NCI-H345 treated with DMSO at 0.1 percent for 48 hours (cell line): ENCODE data around the gene BAIAP2.
"Not testable (repeated sequence)": the region's sequence is repeated elsewhere in the genome, so short reads cannot be mapped to it uniquely, and the experiment has no call there.

Experiments used
- DNase-seq: peaks from one replicate; lab custom pipeline; 2025; ENCODE audit not compliant: unreplicated experiment; lab: John Stamatoyannopoulos, UW

The BAIAP2 gene

GRCh38 chr17:81000631-81001357 lies 34.2 kb upstream of the BAIAP2 start:
- no peak for DNase-seq

GRCh38 chr17:81002013-81002384 lies 33.0 kb upstream of the BAIAP2 start:
- no peak for DNase-seq

DNA sequence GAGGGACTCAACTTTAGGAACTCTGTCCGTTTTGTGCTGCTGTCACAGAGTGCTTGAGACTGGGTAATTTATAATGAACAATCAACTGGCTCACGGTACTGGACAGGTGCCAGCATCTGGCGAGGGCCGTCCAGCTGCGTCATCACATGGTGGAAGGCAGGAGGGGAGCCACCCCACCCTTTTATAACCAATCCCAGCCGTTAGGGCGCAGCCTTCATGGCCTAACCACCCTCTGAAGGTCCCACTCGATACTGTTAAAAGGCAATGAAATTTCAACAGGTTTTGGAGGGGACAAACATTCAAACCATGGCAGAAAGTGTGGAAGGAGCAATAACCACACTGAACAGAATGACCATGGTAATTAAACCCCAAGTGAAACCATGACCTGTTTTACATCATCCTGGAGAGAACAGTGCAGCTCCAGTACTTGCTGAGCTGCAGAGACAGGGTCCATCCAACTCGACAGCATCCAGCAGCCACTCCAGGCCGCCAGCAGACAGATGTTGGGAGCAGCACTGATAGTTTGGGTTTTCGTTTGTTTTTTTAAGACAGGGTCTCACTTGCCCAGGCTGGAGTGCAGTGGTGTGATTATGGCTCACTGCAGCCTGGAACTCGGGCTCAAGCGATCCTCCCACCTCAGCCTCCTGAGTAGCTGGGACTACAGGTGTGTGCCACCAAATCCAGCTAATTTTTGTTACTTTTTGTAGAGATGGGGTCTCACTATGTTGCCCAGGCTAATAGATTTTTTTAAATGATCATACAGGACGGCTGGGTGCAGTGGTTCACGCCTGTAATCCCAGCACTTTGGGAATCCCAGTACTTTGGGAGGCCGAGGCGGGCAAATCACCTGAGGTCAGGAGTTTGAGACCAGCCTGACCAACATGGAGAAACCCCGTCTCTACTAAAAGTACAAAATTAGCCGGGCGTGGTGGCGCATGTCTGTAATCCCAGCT lies 32.3 kb upstream of the BAIAP2 start:
- peak; percentile 89 for DNase-seq

DNA sequence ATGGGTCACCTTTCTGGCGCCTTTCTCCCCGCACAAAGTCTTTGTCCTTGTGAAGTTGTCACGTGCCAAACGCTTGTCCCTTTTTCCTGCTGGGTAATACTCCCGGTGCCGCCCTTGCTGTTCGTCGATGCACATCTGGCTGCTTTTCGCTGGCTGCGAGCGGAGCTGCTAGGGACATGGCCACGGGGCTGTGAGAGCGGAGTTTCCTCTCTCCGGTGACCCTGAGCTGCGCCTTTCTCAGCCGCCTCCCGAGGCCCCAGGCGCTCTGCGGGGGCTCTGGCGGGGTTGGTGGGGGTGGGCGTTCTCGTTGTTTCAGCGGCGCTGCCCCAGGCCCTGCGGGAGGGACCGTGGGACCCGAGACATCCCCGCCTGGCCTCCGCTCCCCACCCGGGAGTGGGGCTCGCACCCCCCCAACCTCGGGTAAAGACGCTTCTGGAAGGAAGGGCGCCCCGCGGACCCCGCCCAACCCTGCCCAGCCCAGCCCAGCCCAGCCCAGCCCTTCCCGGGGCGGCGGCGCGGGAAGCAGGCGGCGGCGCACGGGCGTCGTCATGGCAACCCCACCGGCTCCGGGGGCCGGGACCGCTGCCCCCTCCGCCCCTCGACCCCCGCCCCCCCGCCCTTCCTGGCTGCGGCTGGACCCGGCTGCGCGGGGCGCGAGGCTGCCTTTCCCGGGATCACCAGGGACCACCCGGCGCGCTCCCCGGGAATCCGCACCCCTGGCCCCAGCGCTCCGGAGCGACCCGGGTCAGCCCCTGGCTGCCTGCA lies 31.1 kb upstream of the BAIAP2 start:
- no peak for DNase-seq

- DNase-seq: no peak
Observed at GRCh38 chr17:81006891-81007290, 28.1 kb upstream of the BAIAP2 start.

DNA sequence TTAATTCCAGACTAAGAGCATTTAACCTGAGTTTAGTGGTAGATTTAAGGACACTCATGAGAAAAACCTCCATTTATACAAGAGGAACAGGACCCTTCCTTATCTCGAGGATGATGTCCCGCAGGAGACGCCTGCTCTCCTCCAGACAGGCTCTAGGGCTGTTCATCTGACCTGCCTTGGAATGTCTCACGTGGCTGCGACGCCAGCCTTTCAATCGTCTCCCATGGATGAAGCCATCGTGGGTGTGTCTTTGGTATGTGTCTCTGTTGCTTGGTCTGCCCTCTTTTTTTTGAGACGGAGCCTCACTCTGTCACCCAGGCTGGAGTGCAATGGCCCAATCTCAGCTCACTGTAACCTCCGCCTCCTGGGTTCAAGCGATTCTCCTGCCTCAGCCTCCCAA lies 26.8 kb upstream of the BAIAP2 start:
- no peak for DNase-seq

DNA sequence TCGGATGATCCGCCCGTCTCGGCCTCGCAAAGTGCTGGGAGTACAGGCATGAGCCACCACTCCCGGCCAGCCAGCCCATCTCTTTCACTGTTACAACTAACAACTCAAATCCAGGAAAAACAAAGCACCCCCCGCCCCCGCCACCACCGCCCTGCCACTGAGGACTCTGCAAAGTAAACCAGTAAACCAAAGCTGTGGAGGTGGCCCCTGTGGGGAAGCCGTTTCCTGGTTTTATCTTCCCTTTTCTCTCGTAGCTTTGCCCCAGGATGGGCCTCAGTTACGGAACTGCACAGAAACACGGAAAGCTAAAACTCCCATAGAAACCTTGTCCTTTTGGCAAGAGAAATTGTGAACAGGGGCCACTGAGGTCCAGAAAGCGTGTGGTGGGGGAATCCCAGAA lies 25.8 kb upstream of the BAIAP2 start:
- DNase-seq: no peak

- DNase-seq: no peak
Observed at GRCh38 chr17:81010935-81011334, 24.0 kb upstream of the BAIAP2 start.

DNA sequence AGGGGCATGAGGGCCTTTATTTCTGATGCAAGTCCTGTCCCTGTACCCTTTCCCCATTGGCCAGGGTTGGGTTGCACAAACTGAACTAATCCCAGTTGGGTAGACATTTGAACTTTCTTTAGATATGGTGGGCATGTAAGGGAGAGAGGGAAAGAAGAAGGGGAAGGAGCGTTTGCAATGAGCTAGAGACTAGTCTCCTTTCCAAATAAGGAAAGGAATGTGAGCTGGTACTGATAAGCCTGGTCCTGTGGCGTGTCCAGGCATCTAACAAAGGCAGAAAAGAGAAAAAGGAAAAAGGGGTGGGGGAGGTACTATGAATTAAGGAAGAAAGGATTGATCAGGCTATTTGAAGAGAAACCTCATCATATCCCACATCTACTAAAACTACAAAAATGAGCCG lies 23.0 kb upstream of the BAIAP2 start:
- no peak for DNase-seq

- DNase-seq: no peak
Observed at GRCh38 chr17:81012574-81013447, 22.1 kb upstream of the BAIAP2 start.

DNA sequence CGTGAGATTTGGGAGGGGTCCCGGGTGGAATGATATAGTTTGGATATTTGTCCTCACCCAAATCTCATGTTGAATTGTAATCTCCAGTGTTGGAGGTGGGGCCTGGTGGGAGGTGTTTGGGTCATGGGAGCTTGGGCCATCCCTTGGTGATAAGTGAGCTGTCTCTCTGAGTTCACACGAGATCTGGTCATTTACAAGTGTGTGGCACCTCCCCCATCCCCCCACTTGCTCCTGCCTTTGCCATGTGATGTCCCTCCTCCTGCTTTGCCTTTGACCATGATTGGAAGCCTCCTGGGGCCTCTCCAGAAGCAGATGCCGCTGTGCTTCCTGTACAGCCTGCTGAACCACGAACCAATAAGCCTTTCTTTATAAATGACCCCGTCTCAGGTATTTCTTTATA lies 21.3 kb upstream of the BAIAP2 start:
- DNase-seq: no peak

- no peak for DNase-seq
Observed at GRCh38 chr17:81015136-81015535, 19.8 kb upstream of the BAIAP2 start.

- DNase-seq: no peak
Observed at GRCh38 chr17:81016575-81016974, 18.4 kb upstream of the BAIAP2 start.

GRCh38 chr17:81017330-81017729 lies 17.6 kb upstream of the BAIAP2 start:
- DNase-seq: not testable (repeated sequence)

- no peak for DNase-seq
Observed at GRCh38 chr17:81018044-81018802, 16.7 kb upstream of the BAIAP2 start.

DNA sequence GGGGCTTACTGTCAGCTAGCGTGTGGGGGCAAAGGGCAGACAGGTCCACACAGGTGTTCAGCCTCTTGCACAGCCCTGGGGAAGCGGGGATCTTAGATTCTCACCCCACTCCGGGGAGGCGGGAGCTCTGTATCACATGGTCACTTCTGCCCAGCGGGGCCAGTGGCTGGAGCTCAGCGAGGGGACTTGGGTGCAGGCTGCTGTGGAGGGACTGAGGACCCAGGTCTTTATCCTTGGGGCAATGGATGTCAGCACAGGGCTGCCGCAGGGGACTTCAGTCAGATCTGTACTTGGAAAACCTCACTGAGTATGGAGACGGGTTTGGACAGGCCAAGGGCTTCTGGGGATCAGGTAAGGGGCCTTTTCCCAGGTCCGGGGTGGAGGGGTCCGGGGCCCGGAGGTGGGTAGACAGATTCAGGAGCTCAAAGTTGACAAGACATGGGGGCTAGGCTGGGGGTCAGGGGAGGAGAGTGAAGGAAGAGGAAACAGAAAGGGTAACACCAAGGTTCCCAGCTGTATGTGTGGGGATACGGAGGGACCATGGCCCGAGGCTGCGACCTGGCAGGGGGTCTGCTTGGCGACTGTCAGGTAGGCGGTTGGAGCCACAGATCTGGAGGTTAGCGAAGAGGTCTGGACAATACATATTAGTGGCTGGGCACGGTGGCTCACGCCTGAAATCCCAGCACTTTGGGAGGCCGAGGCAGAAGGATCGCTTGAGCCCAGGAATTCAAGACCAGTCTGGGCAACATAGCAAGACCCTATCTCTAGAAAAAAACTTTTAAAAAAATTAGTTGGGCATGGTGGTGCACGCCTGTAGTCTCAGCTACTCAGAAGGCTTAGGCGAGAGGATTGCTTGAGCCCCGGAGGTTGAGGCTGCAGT lies 15.1 kb upstream of the BAIAP2 start:
- DNase-seq: no peak

DNA sequence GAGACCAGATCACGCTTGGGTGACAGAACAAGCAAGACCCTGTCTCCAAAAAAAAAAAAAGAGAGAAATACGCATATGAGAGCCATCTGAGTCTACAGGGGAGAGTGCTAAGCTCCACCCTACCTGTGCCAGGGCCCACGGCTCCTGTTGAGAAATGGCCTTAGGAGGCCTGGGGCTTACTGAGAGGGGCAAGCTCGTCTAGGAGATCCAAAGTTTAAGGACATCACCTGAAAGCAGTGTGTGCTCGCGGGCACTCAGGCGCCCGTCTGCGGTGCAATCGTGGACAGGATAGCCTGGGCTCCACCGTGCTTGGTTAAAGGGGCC lies 14.5 kb upstream of the BAIAP2 start:
- no peak for DNase-seq

- DNase-seq: no peak
Observed at GRCh38 chr17:81020767-81021497, 14.0 kb upstream of the BAIAP2 start.
